ENCODE results near the gene IKZF2.

DNA sequence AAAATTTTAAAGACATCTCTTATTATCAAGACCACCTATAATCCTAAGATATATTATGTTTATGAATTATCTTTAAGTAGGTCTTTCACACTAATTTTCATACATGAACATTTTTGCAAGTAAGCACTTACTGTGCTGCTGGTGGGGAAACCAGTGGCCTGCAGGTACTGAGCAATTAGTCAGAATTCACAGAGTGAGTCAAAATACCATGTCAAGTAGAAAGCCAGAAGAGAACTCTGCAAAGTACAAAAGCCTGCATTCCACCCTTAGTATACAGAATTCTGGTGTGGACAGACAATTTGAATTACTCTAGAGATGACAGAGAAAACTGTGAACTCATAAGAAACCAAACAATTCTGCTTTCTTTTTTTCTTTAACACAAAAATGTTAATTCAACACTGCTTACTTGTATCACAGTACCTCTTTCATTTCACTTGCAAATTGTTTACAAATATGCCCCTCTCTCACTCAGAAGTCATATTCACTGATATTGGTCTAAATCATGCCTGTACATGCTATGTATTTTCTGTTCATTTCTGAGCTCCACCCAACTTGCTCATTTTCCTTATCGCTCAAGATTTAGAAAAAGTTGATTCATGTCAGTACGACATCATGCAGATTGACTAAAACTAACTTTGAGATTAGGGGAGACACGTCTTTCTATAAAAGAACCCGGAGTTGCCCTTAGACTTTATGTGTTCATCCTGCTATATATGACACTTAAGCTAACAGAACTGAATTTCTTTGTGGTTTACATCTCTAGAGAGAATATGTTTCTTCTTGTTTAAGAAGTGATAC, 182.9 kb downstream of the IKZF2 start:
- TF ChIP-seq, protein P1, sequence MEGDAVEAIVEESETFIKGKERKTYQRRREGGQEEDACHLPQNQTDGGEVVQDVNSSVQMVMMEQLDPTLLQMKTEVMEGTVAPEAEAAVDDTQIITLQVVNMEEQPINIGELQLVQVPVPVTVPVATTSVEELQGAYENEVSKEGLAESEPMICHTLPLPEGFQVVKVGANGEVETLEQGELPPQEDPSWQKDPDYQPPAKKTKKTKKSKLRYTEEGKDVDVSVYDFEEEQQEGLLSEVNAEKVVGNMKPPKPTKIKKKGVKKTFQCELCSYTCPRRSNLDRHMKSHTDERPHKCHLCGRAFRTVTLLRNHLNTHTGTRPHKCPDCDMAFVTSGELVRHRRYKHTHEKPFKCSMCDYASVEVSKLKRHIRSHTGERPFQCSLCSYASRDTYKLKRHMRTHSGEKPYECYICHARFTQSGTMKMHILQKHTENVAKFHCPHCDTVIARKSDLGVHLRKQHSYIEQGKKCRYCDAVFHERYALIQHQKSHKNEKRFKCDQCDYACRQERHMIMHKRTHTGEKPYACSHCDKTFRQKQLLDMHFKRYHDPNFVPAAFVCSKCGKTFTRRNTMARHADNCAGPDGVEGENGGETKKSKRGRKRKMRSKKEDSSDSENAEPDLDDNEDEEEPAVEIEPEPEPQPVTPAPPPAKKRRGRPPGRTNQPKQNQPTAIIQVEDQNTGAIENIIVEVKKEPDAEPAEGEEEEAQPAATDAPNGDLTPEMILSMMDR (IDR thresholded peaks at IDR 0.05): no peak
- no peak for TF ChIP-seq POLR2A (IDR thresholded peaks at IDR 0.05)

Data from uterus (tissue), 2 donors.